OCI-LY1 (cell line): Measurements from ENCODE around the gene MACROH2A2.

Experiments
- H2AFZ ChIP-seq: fragments of 200-600 bp; sonication (generic), shearing (Covaris generic); 2 replicates; pipeline ENCODE4 v1.6.0; 2014; ENCODE audit warnings: antibody characterized with exemption, mild to moderate bottlenecking, low read length
- H3F3A ChIP-seq: fragments of 200-600 bp; sonication (generic), shearing (Covaris generic); 2 replicates; pipeline ENCODE4 v1.6.0; 2014; ENCODE audit warnings: mild to moderate bottlenecking, antibody characterized with exemption, low read length, moderate library complexity; ENCODE audit not compliant: insufficient read depth
- H3K27ac ChIP-seq: fragments of 200-600 bp; sonication (generic); 2 replicates; pipeline ENCODE4 v1.5.1; 2014; ENCODE audit warnings: low read length, mixed run types, mild to moderate bottlenecking, low read depth; ENCODE audit not compliant: poor library complexity, severe bottlenecking
- H3K27me3 ChIP-seq: fragments of 200-600 bp; sonication (generic); 2 replicates; pipeline ENCODE4 v1.6.0; 2014; ENCODE audit warnings: antibody characterized with exemption, mild to moderate bottlenecking, low read length, moderate library complexity; ENCODE audit not compliant: insufficient read depth
- H3K36me3 ChIP-seq: fragments of 200-600 bp; sonication (generic); 2 replicates; pipeline ENCODE4 v1.6.1; 2014; ENCODE audit warnings: mild to moderate bottlenecking, antibody characterized with exemption, low read length, moderate library complexity, mixed read lengths; ENCODE audit not compliant: insufficient read depth
- H3K4me1 ChIP-seq: fragments of 200-600 bp; sonication (generic); 2 replicates; pipeline ENCODE4 v1.5.1; 2014; ENCODE audit warnings: mild to moderate bottlenecking, low read length, moderate library complexity; ENCODE audit not compliant: insufficient read depth, severe bottlenecking
- H3K4me2 ChIP-seq: fragments of 200-600 bp; sonication (generic), shearing (Covaris generic); 2 replicates; pipeline ENCODE4 v1.6.1; 2014; ENCODE audit warnings: low read length
- H3K4me3 ChIP-seq: fragments of 200-600 bp; sonication (generic); 2 replicates; pipeline ENCODE4 v1.5.1; 2014; ENCODE audit warnings: low read length, low read depth, mild to moderate bottlenecking, mixed read lengths; ENCODE audit not compliant: poor library complexity, severe bottlenecking
- H3K79me2 ChIP-seq: fragments of 200-600 bp; shearing (Covaris generic); 2 replicates; pipeline ENCODE4 v1.6.1; 2016; ENCODE audit warnings: mixed run types, low read length, mixed read lengths; ENCODE audit not compliant: insufficient read depth
- H3K9ac ChIP-seq: fragments of 200-600 bp; sonication (generic), shearing (Covaris generic); 2 replicates; pipeline ENCODE4 v1.6.1; 2014; ENCODE audit warnings: mild to moderate bottlenecking, low read length, mixed read lengths
- H3K9me2 ChIP-seq: fragments of 200-600 bp; sonication (generic), shearing (Covaris generic); 2 replicates; pipeline ENCODE4 v1.6.1; 2014; ENCODE audit warnings: low read depth, mild to moderate bottlenecking, low read length, mixed read lengths
- H3K9me3 ChIP-seq: fragments of 200-600 bp; shearing (Covaris generic); 2 replicates; pipeline ENCODE4 v1.6.1; 2014; ENCODE audit warnings: low read length, mixed read lengths
- H4K20me1 ChIP-seq: fragments of 200-600 bp; sonication (generic), shearing (Covaris generic); 2 replicates; pipeline ENCODE4 v1.6.0; 2016; ENCODE audit warnings: mild to moderate bottlenecking, low read length; ENCODE audit not compliant: insufficient read depth
- EZH2 ChIP-seq: fragments of 200-600 bp; sonication (generic), shearing (Covaris generic); IDR thresholded peaks from 2 replicates; pipeline ENCODE4 v1.8.0; 2017; ENCODE audit warnings: borderline replicate concordance, mixed run types, mild to moderate bottlenecking, antibody characterized with exemption, low read length, moderate library complexity, mixed read lengths
- TF ChIP-seq, protein P1 (sequence below): fragments of 200-600 bp; sonication (generic), shearing (Covaris generic); IDR thresholded peaks from 2 replicates; pipeline ENCODE4 v1.5.1; 2017; ENCODE audit warnings: mild to moderate bottlenecking, antibody characterized with exemption, low read length, moderate library complexity, mixed read lengths

The MACROH2A2 gene

DNA sequence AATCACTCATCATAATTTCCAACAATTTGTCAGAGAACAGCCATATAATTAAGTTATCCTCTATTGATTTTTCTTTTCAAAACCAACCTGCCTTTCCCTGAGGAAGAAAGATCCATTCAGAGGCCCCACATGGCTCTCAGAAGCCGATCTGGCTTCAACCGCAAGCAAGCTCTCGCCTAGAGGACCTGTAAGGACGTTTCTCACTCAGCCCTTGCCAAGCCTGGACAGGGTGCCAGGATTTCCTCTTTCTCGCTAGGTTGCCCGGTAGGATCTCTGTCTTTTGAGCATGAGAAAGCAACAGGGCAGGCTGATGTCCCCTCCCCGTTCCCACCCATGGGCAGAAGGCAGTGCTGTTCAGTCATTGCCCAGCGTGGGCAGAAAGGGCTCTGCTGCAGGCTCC is 67.0 kb downstream of the MACROH2A2 start:
- Histone ChIP-seq H3K9me2 (no peaks in the 10 kb centered on the region), H3K36me3 (peaks cover 58% of the 10 kb centered on the region), H3K9ac (no peak overlapping the region), H3K4me2 (no peak overlapping the region), H3K79me2 (no peaks in the 10 kb centered on the region), H3K4me1 (peaks cover 6% of the 10 kb centered on the region), H3K27me3 (no peaks in the 10 kb centered on the region), H3K27ac (no peak overlapping the region), H2AFZ (no peak overlapping the region), H3K9me3 (no peaks in the 10 kb centered on the region), H3K4me3 (no peak overlapping the region), H4K20me1 (no peaks in the 10 kb centered on the region), H3F3A (no peaks in the 10 kb centered on the region)
- TF ChIP-seq, protein P1, sequence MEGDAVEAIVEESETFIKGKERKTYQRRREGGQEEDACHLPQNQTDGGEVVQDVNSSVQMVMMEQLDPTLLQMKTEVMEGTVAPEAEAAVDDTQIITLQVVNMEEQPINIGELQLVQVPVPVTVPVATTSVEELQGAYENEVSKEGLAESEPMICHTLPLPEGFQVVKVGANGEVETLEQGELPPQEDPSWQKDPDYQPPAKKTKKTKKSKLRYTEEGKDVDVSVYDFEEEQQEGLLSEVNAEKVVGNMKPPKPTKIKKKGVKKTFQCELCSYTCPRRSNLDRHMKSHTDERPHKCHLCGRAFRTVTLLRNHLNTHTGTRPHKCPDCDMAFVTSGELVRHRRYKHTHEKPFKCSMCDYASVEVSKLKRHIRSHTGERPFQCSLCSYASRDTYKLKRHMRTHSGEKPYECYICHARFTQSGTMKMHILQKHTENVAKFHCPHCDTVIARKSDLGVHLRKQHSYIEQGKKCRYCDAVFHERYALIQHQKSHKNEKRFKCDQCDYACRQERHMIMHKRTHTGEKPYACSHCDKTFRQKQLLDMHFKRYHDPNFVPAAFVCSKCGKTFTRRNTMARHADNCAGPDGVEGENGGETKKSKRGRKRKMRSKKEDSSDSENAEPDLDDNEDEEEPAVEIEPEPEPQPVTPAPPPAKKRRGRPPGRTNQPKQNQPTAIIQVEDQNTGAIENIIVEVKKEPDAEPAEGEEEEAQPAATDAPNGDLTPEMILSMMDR, result no peak
- no peak for TF ChIP-seq EZH2

DNA sequence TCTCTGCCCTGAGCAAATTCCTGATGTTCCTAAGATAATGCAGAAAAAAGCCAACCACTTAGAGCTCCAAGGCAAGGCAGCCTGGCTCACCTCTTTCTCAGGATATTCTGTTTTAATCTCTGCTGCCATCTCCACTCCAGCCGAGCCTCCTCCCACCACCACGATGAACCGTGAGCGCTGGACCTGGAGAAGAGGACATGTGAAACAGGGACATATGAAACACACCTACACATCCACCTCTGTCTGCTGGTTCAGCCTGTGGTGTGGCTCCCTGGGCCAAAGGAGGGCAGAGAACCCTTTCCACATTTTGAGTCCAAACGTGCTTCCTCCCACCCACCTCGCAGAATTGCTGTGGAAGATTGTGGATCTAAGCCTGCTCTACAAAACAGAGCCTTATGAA is 67.8 kb downstream of the MACROH2A2 start:
- no peaks in the 10 kb centered on the region for H3K79me2 ChIP-seq
- no peak overlapping the region for H3K9ac ChIP-seq
- H3K27ac ChIP-seq, result no peak overlapping the region
- no peak overlapping the region for H2AFZ ChIP-seq
- H3K4me2 ChIP-seq, result no peak overlapping the region
- H3K36me3 ChIP-seq, result peaks cover 50% of the 10 kb centered on the region; the same call in 1 of the 2 replicates
- H3K9me3 ChIP-seq, result no peaks in the 10 kb centered on the region
- peaks cover 12% of the 10 kb centered on the region for H3K4me1 ChIP-seq
- H3K4me3 ChIP-seq, result no peak overlapping the region
- no peaks in the 10 kb centered on the region for H4K20me1 ChIP-seq
- H3F3A ChIP-seq, result no peaks in the 10 kb centered on the region
- no peaks in the 10 kb centered on the region for H3K9me2 ChIP-seq
- no peaks in the 10 kb centered on the region for H3K27me3 ChIP-seq
- TF ChIP-seq, protein P1, result no peak
- no peak for TF ChIP-seq EZH2

DNA sequence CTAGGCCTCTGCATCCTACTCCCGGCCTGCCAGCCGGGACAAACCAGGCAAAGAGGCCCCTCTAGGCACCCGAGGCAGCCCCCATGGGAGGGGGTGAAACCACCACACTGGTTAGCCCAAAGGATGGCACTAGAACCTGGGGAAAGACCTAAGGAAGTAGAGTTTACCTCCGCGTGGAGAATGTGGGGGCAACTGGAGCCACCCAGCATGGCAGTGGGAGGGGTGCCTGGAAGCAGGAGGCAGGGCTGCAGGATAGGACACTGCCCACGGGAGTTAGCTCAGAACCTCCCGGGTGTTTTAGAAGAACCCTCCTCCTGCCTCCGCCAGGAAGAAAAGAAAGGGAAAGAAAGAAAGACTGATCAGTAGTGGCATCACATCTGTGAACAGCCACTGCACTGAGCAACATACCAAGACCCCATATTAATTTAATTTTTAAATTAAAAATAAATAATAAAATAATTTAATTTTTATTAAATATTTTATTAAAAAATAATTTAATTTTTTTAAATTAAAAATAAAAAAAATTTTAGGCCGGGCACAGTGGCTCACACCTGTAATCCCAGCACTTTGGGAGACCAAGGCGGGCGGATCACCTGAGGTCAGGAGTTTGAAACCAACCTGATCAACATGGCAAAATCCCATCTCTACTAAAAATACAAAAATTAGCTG is 68.8 kb downstream of the MACROH2A2 start:
- H3F3A ChIP-seq, result no peaks in the 10 kb centered on the region
- peaks cover 45% of the 10 kb centered on the region; the same call in 1 of the 2 replicates for H3K36me3 ChIP-seq
- no peaks in the 10 kb centered on the region for H3K79me2 ChIP-seq
- H3K4me1 ChIP-seq, result peaks cover 20% of the 10 kb centered on the region
- no peaks in the 10 kb centered on the region for H3K27me3 ChIP-seq
- H3K4me2 ChIP-seq, result no peak overlapping the region
- no peaks in the 10 kb centered on the region for H4K20me1 ChIP-seq
- no peak overlapping the region for H2AFZ ChIP-seq
- no peaks in the 10 kb centered on the region for H3K9me3 ChIP-seq
- no peak overlapping the region for H3K27ac ChIP-seq
- H3K4me3 ChIP-seq, result no peak overlapping the region
- TF ChIP-seq, protein P1, result no peak
- no peak for TF ChIP-seq EZH2
- H3K9me2 ChIP-seq, result no peaks in the 10 kb centered on the region
- no peak overlapping the region for H3K9ac ChIP-seq
